HG02885 (cell line): ENCODE data around the gene WDR27.
"Not testable (repeated sequence)": the region's sequence is repeated elsewhere in the genome, so short reads cannot be mapped to it uniquely, and the experiment has no call there.

Experiments used
- ATAC-seq: cut with Tn5 transposase; IDR thresholded peaks from one replicate; pipeline ENCODE4 v1.9.1; 2021; ENCODE audit warnings: mild to moderate bottlenecking; ENCODE audit not compliant: unreplicated experiment, poor library complexity

The WDR27 gene

DNA sequence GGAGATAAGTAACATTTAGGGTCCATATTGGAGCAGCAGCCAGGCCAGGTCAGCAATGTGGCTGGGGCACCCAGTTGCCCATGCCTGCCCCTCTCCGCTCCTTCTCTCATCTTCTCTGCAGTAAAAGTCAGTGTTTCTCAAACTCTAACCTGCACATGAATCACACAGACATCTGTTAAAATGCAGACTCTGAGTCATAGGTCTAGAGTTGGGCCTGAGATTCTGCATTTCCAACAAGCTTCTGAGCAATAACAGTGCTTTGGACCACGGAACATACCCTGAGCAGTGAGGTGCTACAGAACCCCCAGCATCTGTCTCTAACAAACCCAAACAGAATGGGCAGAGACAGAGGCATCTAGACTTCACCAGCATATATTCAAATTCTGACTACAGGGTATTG is 12.3 kb upstream of the WDR27 start:
- ATAC-seq, result no peak

DNA sequence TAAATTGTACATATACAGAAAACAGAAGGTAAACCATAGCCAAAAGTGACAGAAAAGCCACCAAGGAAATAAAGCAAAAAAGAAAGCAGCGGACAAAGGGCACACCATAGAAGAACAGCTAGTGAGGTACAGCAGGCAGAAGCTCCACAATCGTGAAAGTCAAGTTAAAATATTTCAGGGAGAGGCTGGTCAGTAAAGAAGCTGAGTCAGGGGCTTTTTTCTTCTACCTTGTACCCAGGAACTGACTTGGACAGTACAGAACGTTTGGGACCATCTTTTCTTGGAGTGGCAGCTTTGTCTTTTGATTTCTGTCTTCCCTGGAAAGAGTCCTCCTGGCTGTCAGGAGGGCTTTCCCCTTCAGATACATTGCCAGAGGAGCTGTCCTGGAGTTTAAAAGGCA is 8.2 kb upstream of the WDR27 start:
- ATAC-seq, result no peak

DNA sequence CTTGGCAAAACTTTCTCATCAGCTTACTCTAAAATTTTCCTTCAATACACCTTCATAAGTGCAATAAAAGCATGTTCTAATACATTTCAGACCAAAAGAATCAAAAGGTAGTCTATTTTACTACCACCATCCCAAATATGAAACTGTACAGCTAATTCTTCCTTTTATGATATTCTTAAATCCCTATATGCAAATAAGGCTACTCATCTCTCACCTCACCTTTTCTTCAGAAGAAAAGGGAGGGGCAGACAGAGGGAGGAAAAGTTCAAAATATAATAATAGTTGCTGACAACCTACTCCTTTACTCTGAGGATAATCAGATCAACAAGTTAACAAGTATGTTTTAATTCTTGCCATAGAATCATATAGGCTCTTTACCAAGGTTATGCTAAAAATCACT is 7.5 kb upstream of the WDR27 start:
- peak; percentile 48 for ATAC-seq

DNA sequence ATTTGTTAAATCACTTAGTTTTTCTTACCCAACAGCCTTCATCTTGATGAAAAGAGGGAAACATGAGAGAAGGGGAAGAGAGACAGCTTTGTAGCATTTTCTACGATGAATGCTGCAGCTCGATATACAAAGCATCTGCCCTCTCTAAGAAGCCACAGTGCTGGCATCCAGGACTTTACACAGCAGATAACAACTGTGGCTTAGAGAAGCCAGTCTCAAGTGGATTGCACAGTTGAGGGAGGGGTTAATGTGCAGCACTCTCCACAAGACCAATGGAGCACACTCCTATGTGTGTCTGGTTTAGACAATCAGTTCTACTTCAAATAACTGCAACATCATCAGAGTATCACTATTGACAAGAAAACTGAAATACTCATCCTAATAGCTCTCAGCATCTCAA is 5.9 kb upstream of the WDR27 start:
- ATAC-seq, result no peak

DNA sequence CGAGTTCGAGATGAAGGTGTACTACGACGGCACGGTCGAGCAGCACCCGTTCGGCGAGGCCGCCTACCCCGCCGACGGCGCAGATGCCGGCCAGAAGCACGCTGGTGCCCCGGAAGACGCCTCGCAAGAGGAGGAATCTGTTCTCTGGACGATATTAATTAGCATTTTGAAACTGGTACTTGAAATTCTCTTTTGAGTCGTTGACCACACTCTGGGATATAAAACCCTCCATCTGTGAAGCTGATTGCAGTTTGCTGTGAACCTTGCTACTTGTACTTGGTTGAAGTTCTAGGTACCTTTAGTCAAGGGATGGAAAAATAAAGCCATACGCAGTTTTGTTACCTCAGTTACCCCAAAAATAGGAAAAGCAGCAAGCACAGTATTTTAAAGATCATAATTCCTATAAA is 1.0 kb upstream of the WDR27 start:
- ATAC-seq, result peak; percentile 11

DNA sequence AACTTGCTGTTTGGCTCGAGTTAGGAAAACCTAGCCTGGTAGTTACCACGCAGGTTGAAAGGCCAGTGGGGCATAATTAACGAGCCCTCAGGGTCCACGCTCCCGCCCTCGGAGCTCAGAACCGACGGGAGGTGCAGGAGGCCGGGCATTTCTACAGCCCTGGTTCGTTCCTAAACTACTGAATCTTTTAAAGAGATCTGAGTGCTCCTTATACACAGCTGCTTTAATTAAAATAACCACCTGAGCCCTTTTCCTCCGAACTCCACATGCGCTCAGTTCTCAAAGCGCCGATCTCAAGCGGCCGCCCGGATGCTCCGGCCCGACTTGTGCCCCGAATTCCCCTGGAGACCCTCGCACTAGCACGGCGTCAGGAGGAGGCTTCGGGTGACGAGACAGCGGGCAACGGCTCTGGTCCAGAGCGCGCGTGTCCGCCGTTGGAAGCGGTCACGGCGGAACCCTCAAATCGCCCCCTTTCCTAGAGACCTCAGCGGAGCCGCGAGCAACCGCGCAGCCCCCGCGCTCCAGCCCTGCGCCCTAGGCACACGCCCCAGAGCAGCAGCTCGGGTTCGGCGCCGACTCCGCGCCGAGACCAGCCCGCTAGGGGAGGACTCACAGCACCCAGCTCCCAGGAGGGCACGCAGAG is 397 bp downstream of the WDR27 start:
- peak; percentile 9 for ATAC-seq

DNA sequence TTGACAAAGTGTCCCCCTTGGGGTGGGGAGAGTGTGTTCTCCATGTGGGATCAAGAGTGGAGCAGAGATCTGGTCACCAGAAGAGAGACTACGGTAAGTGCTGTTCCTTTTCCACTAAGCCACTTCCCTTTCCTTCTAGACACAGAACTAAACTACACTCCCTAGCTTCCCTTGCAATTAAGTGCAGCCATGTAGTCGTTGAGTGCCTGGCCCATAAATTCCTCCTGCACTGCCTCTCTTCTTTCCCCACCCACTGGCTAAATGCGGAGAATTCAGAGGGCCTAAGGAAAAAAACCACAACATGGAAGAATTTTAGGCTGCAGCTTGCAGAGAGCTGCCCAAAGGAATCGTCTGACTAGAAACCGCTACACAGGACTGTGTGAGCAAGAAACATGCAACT is 1.5 kb downstream of the WDR27 start:
- no peak for ATAC-seq

DNA sequence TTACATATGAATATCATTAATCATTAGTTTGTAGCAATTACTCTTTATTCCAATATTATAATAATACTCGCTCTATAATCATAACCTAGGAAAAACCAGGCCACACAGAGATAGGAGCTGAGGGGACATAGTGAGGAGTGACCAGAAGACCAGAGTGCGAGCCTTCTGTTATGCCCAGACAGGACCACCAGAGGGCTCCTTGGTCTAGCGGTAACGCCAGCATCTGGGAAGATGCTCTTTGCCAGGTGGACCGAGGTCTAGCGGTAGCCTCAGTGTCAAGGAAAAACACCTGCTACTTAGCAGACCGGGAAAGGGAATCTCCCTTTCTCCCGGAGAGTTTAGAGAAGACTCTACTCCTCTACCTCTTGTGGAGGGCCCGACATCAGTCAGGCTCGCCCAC is 4.7 kb downstream of the WDR27 start:
- not testable (repeated sequence) for ATAC-seq

DNA sequence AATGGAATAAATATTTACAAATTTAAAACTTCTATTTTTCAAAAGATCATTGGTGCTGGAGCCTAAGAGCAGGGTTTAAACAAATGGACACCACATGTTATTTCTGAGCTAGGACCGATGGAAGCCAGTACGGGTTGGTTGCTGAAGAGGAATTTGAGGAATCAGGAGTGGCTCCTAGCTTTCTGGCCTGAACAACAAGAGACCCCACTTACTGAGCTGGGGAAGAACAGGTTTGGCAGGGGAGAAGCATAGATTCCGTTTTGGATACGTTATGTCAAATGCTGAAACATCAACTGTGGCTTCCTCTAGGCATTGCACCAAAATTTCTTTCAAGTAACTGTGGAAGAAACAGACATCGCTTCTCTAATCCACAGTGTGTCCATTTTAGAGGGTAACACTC is 6.7 kb downstream of the WDR27 start:
- ATAC-seq, result no peak

DNA sequence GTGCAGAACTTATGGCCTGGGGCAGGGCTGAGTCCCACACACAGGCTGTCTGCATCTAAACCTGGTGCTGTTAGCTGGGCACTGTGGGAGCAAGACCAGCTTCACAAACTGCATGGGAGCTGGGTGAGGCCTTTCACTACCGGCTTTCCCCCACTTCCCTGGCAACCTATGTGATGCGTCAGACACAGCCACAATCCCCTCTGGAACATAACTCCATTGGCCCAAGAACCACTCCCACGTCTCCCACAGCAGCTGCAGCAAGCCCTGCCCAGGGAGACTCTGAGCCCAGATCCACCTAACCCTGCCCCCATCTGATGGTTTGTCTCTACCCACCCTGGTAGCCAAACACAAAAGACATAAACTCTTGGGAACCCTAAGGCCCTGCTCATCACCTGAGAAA is 9.3 kb downstream of the WDR27 start:
- ATAC-seq, result no peak

DNA sequence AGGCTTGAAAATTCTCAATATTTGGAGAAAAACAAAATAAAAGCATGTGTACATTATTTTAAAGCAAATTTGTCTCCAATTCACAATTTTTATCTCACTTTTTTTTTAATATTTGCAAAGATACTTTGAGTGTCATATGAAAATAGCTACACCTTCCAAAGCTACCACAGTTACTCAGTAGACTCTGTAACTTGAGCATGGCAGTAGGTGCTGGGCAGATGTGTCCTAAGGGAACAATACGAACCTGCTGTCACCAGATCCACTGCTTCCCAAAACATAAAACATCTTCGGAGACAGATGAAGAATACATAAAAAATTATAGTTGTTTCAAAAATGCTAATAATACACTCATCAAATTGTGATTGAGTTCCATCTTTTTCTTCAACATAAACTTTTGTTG is 10.6 kb downstream of the WDR27 start:
- no peak for ATAC-seq

DNA sequence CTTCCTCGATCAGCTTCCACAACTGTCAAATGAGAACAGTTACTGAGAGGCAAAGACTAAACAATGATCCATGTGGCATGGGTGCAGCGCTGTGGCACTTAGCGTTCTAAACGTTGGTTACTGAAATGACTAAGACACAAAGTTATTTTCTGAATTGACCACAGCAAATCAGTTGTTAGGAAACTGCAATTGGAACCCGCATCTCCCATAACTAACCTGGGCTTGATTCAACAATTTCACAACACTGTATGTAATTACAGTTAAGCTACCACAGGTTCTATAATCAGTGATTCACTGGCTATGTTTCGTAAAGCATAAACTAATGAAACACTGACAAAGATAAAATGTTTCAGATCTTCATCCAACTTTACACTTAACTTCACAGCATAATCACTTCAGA is 12.5 kb downstream of the WDR27 start:
- no peak for ATAC-seq

DNA sequence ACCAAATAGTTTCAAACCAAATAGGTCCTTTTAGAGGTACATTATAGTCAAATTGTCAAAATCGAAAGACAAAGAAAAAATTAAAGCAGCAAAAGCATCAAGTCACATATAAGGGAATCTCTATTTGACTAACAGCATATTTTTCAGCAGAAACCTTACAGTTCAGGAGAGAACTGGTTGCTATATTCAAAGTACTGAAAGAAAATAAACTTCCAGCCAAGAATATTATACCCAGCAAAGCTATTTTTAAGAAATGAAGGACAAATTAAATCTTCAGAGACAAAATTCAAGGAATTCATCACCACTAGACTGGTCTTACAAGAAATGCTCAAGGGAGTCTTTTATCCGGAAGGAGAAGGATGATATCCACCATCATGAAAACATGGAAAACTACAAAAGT is 16.0 kb downstream of the WDR27 start:
- no peak for ATAC-seq

DNA sequence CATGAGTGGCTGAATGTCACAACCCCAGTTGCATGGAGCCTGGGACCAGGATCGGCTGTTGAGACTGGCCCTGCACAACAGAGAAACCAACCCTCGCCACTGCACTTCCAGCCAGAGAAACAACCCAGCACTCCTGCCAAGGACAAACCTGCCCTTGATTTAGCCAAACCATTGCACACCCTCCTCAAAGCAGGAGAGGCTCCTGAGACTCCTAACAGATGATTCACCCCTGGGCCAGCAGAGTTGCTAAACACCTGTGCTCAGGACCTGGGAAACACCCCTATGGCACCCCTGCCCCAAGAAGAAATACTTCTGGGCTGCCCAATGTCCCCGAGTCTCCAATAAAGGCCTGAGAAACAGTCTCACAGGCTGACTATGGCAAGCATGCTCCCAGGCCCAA is 17.8 kb downstream of the WDR27 start:
- no peak for ATAC-seq

DNA sequence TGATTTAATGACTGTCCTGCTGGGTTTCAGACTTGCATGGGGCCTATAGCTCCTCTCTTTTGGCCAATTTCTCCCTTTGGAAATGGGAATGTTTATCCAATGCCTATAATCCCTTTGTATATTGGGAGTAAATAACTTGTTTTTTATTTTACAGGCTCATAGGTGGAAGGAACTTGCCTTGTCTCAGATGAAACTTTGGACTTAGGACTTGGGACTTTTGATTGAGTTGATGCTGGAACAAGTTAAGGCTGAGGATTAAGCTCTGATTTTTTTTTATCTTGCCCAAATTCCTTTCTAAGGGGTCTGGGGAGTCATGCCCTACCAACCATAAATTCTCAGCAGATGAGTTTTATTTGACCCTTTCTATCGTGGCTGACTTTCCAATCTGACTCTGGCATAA is 23.5 kb downstream of the WDR27 start:
- ATAC-seq, result no peak

DNA sequence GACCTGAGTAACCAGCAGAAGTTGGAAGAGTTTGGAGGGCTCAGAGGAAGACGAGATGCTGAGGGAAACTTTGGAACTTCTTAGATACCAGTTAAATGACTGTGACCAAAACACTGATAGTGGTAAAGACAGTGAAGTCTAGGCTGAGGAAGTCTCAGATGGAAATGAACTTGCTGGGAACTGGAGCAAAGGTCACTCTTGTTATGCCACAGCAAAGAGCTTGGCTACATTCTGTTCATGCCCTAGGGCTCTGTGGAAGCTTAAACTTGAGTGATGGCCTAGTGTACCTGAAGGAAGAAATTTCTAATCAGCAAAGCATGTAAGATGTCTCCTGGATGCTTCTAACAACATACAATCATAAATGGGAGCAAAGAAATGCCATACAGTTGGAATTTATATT is 24.7 kb downstream of the WDR27 start:
- ATAC-seq, result no peak

DNA sequence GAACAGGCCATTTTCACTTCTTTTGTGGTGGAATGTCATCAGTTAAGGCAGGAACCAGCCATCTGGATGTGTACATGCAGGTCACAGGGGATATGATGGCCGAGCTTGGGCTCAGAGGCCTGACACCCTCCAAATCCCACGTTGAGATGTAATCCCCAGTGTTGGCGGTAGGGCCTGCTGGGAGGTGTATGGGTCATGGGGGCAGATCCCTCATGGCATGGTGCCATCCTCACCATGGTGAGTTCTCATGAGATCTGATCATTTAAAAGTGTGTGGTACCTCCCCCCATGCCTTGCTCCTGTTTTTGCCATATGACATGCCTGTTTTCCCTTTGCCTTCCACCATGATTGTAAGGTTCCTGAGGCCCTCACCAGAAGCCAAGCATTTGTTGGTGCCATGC is 26.8 kb downstream of the WDR27 start:
- ATAC-seq, result no peak

DNA sequence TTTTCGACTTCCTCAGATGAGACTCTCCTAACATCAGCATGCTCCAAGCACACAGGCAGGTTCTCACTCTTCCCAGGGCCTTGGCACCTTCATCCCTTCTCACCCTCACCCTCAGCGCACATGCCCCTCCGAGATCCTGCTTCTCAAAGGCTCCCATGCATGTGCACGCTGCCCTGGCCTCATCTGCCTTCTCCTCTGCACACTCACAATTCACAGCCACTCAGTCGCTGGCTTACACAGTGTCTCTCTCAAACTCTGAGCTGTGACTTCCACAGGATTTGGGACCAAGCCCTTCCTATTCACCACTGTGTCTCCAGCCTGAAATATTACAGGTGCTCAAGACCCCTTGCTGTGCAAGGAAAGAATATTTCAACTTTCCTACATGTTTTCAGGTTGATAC is 30.3 kb downstream of the WDR27 start:
- no peak for ATAC-seq

DNA sequence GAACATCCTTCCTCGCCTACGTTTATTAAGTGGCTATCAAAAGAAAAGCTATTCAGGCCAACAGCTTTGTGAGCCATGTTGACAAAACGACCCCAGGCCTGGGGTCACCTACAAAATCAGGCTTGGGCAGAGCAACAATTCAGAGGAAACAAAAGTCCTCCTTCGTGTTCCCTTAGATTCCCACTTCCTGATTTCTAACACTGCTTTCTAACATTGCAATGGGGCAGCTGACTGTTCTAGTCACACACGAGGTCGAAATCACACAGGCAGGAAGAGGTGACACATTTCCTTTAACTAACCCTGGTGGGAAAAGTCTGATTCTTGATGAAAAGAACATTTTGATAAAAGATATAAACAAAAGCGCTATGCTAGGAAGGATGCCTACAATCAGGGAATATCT is 31.9 kb downstream of the WDR27 start:
- ATAC-seq, result no peak

DNA sequence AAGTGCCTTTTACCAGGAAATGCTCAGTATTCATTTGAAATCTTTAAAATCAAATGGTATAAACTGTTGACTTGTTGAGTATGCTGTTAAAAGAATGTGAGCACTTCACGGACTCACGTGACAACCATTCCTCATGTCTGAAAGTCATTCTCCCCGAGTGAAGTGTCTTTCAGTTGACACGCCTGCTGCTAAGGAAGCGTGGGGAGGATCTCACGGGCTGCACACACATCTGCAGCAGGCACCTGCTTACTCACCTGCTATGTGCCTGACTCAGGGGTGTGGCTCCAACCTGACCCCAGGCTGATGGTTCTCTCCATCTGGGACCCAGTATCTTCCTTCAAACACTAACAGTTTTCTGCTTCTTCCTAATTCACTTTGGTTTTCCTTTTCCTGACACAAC is 32.7 kb downstream of the WDR27 start:
- no peak for ATAC-seq

DNA sequence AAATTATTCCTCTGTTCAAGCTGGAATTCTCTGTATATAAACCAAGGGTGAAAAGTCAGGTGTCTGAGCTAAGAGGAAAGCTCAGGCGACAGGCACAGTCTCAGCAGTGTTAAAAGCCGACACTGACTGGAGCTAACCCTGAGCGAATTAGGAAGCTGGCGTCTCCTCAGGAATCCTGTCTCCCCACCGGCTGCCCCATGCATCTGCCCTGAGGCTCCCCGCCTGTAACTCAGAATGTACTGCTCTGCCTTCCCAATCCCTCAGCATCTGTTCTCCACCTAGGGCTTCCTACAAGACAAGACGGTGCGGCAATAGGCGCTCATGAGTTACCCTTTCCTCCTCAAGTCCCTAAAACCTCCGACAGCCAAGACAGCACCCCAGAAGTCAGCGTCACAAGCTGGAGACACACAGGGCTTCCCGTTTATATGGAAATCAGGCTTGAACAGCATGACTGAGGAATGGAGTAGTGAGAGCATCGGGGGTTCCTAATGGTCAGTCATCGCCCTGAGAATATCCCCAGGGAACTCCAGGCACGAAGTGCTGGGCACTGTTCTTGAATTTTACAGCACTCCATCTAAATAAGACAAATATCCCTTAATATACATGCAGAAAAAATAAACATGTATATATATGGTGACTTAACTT is 33.5 kb downstream of the WDR27 start:
- ATAC-seq, result no peak

DNA sequence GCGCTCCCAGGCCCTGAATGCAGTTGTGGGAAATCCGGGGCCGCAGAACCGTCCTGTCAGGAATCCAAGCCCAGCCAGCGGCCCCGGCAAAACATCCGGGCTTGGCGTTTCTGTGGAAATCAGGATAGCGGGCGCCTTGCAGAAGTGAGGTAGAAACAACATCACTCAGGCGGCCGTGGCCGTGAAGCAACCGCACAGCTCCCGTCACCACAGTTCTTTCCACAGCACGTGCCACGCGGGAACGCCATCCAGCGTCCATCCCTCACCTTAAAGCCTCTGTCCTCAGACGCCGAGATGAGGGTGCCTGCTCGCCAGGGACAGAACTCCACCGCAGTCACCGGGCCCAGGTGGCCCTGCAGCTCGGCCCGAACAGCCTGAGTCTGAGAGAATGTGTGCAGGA is 34.1 kb downstream of the WDR27 start:
- no peak for ATAC-seq

DNA sequence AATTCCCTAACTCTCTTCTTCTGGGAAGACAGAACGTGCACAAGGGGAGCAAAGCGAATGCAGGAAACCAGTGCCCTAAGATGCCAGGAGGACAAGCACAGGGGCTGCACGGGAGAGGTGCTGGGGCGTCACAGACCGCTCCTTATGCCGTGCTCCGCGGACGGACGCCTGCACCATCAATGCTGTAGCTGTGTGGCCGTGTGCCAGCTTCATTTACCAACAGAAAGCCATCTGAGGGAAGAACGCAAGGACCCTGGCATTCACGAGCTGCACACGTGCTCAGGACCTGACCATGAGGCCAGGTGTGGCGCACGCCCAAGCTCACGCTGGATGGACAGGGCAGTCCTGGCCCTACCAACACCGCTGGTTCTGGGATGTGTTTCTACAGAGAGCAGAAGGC is 35.4 kb downstream of the WDR27 start:
- ATAC-seq, result no peak
